PC-9 (cell line): ENCODE data around the gene DIAPH2. TPM values are rescaled to one million over a fixed set of nuclear protein-coding genes. Genes with fewer than 3 reads are reported as not detected.
"Not testable (repeated sequence)": the region's sequence is repeated elsewhere in the genome, so short reads cannot be mapped to it uniquely, and the experiment has no call there.

Source experiments
- BruUV-seq: library from RNA; stranded (reverse); fragments of 400-500 nt; replicated peaks from 2 replicates; lab custom pipeline; 2021; lab: Mats Ljungman, UMichigan
- CTCF ChIA-PET: fragments of 300-600 bp; sonication (Branson Sonifier 250); formaldehyde crosslinking; loops from one replicate; lab custom pipeline; 2022; ENCODE audit warnings: antibody characterized with exemption; lab: Charles Lee
- POLR2A ChIA-PET: fragments of 300-600 bp; sonication (Branson Sonifier 250); formaldehyde crosslinking; loops from one replicate; lab custom pipeline; 2022; ENCODE audit warnings: antibody characterized with exemption; ENCODE audit not compliant: unreplicated experiment; lab: Charles Lee
- DNase-seq, 2 experiments: peaks; one replicate each; pipeline versions ENCODE4 v3.0.0 to v3.0.0-alpha.2; 2015 to 2022; ENCODE audit warnings: mixed read lengths in 1 of 2
- H2AFZ ChIP-seq: fragments of 200-600 bp; sonication (generic); 2 replicates; pipeline ENCODE4 v1.8.1; 2017; ENCODE audit warnings: antibody characterized with exemption
- H3F3A ChIP-seq: fragments of 200-600 bp; sonication (generic); 2 replicates; pipeline ENCODE4 v1.8.1; 2017; ENCODE audit warnings: antibody characterized with exemption, mild to moderate bottlenecking, low read depth; ENCODE audit not compliant: insufficient read depth
- H3K27ac ChIP-seq: fragments of 200-600 bp; sonication (generic); 2 replicates; pipeline ENCODE4 v1.6.1; 2016; ENCODE audit warnings: mixed run types
- H3K27me3 ChIP-seq: fragments of 200-600 bp; sonication (generic); 2 replicates; pipeline ENCODE4 v1.6.1; 2016; ENCODE audit warnings: low read depth, mixed run types; ENCODE audit not compliant: insufficient read depth
- H3K36me3 ChIP-seq: fragments of 200-600 bp; sonication (generic); 2 replicates; pipeline ENCODE4 v1.6.1; 2016; ENCODE audit warnings: low read depth, mixed run types
- H3K4me1 ChIP-seq: fragments of 200-600 bp; sonication (generic); replicated peaks from 2 replicates; pipeline ENCODE4 v1.6.1; 2016; ENCODE audit warnings: mixed run types; ENCODE audit not compliant: insufficient read depth
- H3K4me2 ChIP-seq: fragments of 200-600 bp; sonication (generic); 2 replicates; pipeline ENCODE4 v1.6.1; 2017; ENCODE audit warnings: mixed run types
- H3K4me3 ChIP-seq: fragments of 200-600 bp; sonication (generic); 2 replicates; pipeline ENCODE4 v1.6.1; 2016; ENCODE audit warnings: mixed run types
- H3K79me2 ChIP-seq: fragments of 200-600 bp; sonication (generic); 2 replicates; pipeline ENCODE4 v1.6.1; 2017; ENCODE audit warnings: low read depth, mixed run types
- H3K9me2 ChIP-seq: fragments of 200-600 bp; sonication (generic); 2 replicates; pipeline ENCODE4 v1.8.1; 2017; ENCODE audit warnings: mild to moderate bottlenecking; ENCODE audit not compliant: insufficient read depth
- H3K9me3 ChIP-seq: fragments of 200-600 bp; sonication (generic); 2 replicates; pipeline ENCODE4 v1.8.1; 2016; ENCODE audit warnings: low read depth; ENCODE audit not compliant: insufficient read depth
- H4K20me1 ChIP-seq: fragments of 200-600 bp; sonication (generic); 2 replicates; pipeline ENCODE4 v1.8.1; 2017; ENCODE audit not compliant: insufficient read depth
- EZH2 ChIP-seq: fragments of 200-600 bp; sonication (generic); IDR thresholded peaks from 2 replicates; pipeline ENCODE4 v1.8.0; 2017; ENCODE audit warnings: antibody characterized with exemption, low read depth
- intact Hi-C: fragments of 100-400 bp; cut with micrococcal nuclease; formaldehyde crosslinking; loops from one replicate; pipeline ENCODE4 v1.10.0; 2022; ENCODE audit not compliant: unreplicated experiment
- total RNA-seq: library from RNA; stranded (reverse); gene quantifications from 2 replicates; pipeline ENCODE4 v1.2.3, GENCODE V29; 2021
- TF ChIP-seq, protein P1 (sequence below): fragments of 200-600 bp; sonication (generic); conservative IDR thresholded peaks from 2 replicates; pipeline ENCODE4 v1.6.1; 2017; ENCODE audit warnings: mixed run types, antibody characterized with exemption, mild to moderate bottlenecking, moderate library complexity

DIAPH2 gene
- total RNA-seq, 1 experiment from 2014 or later, result 12.0 TPM

DNA sequence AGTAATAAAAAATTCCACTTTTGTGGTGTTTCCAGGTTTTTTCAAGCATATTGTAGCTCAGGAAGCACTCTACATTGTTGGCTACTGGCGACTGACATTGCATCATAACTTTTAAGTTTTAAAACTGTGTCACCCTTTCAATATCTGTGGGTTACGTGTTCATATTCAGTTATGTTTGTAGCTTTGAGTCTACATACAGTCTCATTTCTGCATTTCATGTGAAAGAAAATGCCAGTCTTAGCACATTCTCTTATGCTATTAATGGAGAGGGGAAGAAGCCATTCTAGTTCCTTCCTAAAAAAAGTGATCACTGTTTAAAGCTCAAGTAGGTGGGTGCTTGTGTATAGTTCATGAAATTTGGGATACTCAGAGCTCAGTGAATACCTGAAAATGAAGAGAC, 38.1 kb downstream of the DIAPH2 start:
- H3K4me2 ChIP-seq, result no peak overlapping the region
- CTCF ChIA-PET, result no interaction called here
- H3K9me3 ChIP-seq, result peaks cover 5% of the 10 kb centered on the region; the same call in 1 of the 2 replicates

DNA sequence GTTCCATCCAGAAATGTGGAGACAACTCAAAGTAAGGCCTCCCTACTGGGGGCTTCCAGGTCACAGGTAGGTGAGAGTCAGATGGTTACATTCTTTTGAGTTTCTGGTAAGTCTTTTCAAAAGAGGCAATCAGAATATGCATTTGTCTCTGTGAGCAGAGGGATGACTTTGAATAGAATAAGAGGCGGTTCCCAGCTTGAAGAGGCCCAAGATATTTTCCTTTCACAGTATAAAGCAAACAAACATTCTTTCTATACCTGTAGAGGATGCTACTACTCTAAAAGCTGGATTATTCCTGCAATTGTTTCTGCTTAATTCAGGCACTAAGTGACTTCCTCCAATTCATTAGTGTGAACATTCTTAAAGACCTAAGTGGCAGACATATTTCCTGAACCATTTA, 44.4 kb downstream of the DIAPH2 start:
- Histone ChIP-seq H3K79me2 (no peaks in the 10 kb centered on the region; the same call in 1 of the 2 replicates), H3K4me2 (no peak overlapping the region), H3K9me2 (no peaks in the 10 kb centered on the region), H3K4me1 (no peaks in the 10 kb centered on the region), H3K27ac (no peak overlapping the region), H2AFZ (no peak overlapping the region), H3K36me3 (no peaks in the 10 kb centered on the region), H3K27me3 (no peaks in the 10 kb centered on the region), H4K20me1 (no peaks in the 10 kb centered on the region), H3F3A (no peaks in the 10 kb centered on the region), H3K4me3 (no peak overlapping the region), H3K9me3 (no peaks in the 10 kb centered on the region)
- TF ChIP-seq, protein P1, sequence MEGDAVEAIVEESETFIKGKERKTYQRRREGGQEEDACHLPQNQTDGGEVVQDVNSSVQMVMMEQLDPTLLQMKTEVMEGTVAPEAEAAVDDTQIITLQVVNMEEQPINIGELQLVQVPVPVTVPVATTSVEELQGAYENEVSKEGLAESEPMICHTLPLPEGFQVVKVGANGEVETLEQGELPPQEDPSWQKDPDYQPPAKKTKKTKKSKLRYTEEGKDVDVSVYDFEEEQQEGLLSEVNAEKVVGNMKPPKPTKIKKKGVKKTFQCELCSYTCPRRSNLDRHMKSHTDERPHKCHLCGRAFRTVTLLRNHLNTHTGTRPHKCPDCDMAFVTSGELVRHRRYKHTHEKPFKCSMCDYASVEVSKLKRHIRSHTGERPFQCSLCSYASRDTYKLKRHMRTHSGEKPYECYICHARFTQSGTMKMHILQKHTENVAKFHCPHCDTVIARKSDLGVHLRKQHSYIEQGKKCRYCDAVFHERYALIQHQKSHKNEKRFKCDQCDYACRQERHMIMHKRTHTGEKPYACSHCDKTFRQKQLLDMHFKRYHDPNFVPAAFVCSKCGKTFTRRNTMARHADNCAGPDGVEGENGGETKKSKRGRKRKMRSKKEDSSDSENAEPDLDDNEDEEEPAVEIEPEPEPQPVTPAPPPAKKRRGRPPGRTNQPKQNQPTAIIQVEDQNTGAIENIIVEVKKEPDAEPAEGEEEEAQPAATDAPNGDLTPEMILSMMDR, result no peak
- TF ChIP-seq EZH2, result no peak
- ChIA-PET CTCF (no interaction called here), POLR2A (no interaction called here)
- intact Hi-C loops, result no loop called here
- BruUV-seq, result no TSS peak
- no peak for DNase-seq

More for the DNA sequence above, 38.1 kb downstream of the DIAPH2 start:
- intact Hi-C loops, result no loop called here
- H2AFZ ChIP-seq, result no peak overlapping the region
- no peaks in the 10 kb centered on the region for H3K9me2 ChIP-seq
- 0 out of 2 replicates have a peak, but pooled peaks cover 15% of the 10 kb centered on the region for H3K79me2 ChIP-seq
- H3K36me3 ChIP-seq, result no peaks in the 10 kb centered on the region
- no peak overlapping the region for H3K27ac ChIP-seq
- peaks cover 10% of the 10 kb centered on the region for H3K4me1 ChIP-seq
- POLR2A ChIA-PET, result no interaction called here
- no TSS peak for BruUV-seq
- H3K4me3 ChIP-seq, result no peak overlapping the region
- DNase-seq, result no peak
- no peaks in the 10 kb centered on the region for H3F3A ChIP-seq
- no peak for TF ChIP-seq EZH2
- TF ChIP-seq, protein P1, result no peak
- H4K20me1 ChIP-seq, result peaks cover 3% of the 10 kb centered on the region; the same call in 1 of the 2 replicates
- no peaks in the 10 kb centered on the region for H3K27me3 ChIP-seq

DNA sequence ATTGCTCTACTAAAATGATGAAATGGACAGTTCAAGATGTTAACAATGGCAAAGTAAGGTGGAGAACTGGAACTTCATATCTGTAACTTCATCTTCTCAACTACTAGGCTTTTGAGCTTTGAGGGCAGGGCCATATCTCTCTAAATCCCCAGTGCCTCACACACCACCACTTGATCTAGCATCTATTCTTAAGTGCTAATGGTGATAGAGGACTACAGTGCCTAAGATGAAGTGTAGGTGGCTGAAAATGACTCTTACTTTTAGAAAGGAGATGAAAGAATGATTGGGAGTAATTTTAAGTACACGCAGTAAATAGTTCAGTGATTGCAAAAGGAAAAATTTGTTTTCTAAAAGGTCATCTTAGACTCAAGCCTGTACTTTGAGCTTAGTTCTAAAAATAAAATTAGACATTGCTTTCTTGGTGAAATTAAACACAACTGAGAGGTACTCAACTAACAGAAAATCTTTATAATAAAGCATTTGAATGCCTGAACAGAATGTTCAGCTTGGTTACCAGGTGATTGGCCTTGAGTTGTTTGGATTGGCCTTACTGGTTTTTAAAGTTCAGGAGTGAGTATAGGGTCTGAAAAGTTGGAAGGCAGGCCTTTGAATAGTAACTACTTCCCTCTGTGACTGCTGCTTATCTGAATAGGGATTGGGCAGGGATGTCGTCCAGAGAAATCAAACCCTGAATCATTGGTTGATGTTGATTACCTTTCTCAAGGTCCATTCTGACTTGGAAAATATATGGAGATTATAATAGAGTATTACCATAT, 45.4 kb downstream of the DIAPH2 start:
- no peak overlapping the region for H3K27ac ChIP-seq
- H4K20me1 ChIP-seq, result no peaks in the 10 kb centered on the region
- H3F3A ChIP-seq, result no peaks in the 10 kb centered on the region
- H3K4me3 ChIP-seq, result no peak overlapping the region
- no peaks in the 10 kb centered on the region for H3K27me3 ChIP-seq
- H3K4me2 ChIP-seq, result no peak overlapping the region
- H3K9me3 ChIP-seq, result no peaks in the 10 kb centered on the region
- no peaks in the 10 kb centered on the region for H3K36me3 ChIP-seq
- no peaks in the 10 kb centered on the region; the same call in 1 of the 2 replicates for H3K79me2 ChIP-seq
- no peaks in the 10 kb centered on the region for H3K4me1 ChIP-seq
- no peak for DNase-seq
- H2AFZ ChIP-seq, result no peak overlapping the region
- TF ChIP-seq, protein P1, result no peak
- TF ChIP-seq EZH2, result no peak
- H3K9me2 ChIP-seq, result no peaks in the 10 kb centered on the region
- CTCF ChIA-PET, result no interaction called here
- no TSS peak for BruUV-seq
- intact Hi-C loops, result no loop called here
- POLR2A ChIA-PET, result no interaction called here

DNA sequence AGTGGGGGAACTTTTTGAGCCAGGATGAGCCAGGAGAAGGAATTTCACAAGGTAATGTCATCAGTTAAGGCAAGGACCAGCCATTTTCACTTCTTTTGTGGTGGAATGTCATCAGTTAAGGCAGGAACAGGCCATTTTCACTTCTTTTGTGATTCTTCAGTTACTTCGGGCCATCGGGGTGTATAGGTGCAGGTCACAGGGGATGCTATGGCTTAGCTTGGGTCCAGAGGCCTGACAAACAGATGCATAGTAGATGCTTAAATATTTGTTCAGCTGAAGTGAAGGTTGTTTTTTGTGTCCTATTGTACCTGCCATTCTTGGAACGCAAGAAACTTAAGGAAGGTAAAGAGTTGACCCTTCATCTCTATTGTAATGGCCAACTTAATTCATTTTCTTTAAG, 46.4 kb downstream of the DIAPH2 start:
- POLR2A ChIA-PET, H3K79me2 ChIP-seq, H3K27me3 ChIP-seq, BruUV-seq, intact Hi-C loops, H3K4me2 ChIP-seq, H3K4me3 ChIP-seq, CTCF ChIA-PET, H3K27ac ChIP-seq, DNase-seq, H3K9me3 ChIP-seq, H3K9me2 ChIP-seq, H2AFZ ChIP-seq, H3K36me3 ChIP-seq, H4K20me1 ChIP-seq, H3K4me1 ChIP-seq, H3F3A ChIP-seq: not testable (repeated sequence)
